ENCODE results near the gene GFPT2.

GFPT2 gene

DNA sequence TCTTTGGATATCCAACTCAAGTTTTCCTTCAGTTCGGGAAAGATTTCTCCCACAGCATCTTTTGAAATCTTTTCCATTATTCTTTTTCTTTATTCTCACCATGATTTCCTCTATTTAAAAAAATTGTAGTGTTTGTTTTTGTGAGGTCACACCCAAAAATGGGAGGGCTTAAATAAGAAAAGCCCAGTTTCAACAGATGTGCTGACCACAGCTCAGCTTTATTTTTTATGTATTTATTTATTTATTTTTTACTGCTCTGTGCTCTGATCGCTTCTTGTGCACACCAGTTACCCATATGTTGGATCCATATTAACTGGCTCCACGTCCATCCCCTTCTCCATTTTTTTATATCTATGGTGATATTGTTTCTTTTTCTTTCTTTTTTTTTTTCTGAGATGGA, 20.3 kb downstream of the GFPT2 start:
- no peak for DNase-seq (ENCODE audit: low spot score)

DNA sequence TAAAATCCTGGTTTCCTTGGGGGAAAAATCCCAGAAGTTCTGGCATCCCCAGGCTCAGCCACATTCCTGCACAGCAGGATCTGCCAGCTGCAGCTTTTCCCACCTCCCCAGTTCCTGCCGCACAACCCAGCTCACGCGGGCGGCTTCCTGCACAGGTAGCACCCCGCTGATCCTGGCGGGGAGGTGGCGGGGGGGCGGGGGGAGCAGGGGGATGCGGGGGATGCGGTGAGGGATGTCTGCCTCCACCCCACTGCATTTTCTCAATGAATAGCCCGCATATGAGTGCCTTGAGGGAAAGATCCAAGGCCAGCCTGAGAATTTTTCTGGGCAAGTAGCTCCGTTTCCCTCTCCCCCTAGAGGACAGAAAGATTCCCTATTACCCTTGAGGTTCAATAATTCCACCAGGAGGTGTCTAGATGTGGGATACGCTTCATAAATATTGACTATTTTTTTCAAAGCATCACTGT, 21.1 kb downstream of the GFPT2 start:
- DNase-seq (ENCODE audit: low spot score): no peak

DNA sequence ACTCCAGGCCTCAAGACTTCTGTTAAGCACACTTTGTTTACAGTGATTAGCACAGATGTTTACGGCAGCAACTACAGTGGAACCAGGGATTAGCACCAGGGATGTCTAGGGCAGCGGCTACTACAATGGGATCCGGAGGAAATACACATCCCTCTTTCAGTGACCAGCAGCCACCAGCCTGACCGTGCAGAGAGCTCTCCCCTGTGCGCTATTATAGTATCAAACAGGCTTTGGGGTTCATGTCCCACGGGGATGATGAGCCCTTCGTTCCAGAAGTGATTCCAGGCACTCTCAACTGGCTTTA, 21.5 kb downstream of the GFPT2 start:
- no peak for DNase-seq (ENCODE audit: low spot score)

DNA sequence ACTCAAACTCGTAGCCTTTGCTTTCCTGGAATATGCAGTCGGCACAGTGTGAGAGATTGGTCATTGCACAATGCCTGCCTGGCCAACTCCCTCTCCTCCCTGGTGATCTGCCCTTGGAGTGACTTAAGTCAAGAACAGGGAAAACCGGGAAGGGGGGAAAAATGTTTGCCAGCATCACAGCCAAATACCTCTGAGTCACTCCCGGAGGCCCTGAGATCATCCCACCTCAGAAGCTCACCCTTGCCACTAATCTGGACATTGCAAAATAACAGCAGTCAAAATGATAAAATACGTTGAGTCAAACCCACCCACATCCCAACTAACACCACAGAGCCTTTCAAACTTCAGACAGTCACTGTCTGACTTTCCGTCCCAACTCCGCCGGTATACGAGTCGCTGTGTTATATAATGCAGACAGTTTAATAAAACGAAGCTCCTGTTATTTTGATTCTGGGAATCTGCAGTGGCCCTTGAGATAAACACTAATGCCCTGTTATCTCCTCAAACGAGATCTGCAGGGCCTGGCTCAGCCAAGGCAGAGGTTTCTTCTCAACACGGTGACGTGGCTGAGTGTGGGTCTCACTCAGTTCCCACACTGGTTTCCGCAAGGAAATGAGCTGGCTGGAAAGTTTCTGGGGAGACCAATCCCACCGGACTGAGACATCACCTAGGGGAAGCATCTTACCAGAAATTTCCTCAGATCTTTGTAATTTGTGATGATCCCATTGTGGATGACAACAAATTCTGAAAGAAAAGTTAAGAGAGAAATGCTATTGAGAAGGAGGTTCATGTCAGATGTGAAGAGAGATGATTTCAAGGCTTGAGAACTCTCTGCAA, 22.1 kb downstream of the GFPT2 start:
- DNase-seq (ENCODE audit: low spot score): no peak

DNA sequence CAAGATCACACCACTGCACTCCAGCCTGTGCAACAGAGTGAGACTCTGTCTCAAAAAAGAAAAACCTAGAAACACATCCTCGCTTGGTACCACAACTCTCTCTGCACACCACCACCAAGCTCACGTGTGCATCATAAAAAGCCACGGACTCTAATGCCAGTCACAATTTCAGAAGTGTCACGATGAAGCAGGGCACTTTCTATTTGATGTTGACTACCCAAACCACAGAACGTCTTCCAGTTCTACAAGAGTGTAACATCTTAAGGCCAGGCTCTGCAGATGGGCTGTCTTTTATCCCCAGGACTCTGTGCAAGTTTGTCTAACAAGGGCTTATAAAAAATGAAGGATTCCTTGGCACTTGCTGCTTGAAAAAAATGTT, 22.9 kb downstream of the GFPT2 start:
- no peak for DNase-seq (ENCODE audit: low spot score)

DNA sequence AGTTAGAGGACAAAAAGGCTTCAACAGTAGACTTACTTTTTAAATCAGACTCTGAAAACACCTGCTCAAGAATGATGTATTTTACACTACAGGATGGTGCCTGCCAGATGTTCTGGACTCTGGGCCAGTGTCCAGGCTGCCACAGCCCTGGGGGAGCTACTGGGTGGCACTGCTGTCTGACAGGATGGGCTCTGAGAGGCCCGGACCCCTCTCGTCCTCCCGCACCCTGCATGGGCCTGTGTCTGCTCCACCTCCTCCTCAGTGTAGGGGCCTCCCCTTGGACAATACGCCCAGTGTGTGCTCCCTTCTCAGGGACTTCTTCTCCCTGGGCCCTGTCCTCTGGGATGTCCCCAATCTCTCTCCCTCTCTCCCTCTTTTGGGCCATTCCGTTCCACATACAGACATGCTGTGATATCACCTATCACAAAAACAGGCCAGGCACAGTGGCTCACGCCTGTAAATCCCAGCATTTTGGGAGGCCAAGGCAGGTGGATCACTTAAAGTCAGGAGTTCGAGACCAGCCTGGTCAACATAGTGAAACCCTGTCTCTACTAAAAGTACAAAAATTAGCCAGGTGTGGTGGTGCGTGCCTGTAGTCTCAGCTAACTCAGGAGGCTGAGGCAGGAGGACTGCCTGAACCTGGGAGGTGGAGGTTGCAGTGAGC, 23.4 kb downstream of the GFPT2 start:
- DNase-seq (ENCODE audit: low spot score): no peak

DNA sequence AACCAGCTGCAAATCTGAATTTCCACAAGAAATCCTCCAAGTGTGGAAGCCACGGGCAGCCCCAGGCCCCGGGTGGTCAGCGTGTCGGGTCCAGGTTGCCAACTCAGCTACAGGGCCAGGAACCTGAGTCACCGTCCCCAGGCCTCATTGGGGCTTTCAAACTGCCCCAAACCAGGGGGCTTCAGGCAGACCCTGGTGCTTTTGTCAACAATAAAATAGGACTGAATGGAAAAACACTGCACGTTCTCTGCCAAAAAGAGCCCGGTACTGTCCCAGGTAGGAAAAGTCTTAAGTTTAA, 24.0 kb downstream of the GFPT2 start:
- DNase-seq (ENCODE audit: low spot score): no peak

DNA sequence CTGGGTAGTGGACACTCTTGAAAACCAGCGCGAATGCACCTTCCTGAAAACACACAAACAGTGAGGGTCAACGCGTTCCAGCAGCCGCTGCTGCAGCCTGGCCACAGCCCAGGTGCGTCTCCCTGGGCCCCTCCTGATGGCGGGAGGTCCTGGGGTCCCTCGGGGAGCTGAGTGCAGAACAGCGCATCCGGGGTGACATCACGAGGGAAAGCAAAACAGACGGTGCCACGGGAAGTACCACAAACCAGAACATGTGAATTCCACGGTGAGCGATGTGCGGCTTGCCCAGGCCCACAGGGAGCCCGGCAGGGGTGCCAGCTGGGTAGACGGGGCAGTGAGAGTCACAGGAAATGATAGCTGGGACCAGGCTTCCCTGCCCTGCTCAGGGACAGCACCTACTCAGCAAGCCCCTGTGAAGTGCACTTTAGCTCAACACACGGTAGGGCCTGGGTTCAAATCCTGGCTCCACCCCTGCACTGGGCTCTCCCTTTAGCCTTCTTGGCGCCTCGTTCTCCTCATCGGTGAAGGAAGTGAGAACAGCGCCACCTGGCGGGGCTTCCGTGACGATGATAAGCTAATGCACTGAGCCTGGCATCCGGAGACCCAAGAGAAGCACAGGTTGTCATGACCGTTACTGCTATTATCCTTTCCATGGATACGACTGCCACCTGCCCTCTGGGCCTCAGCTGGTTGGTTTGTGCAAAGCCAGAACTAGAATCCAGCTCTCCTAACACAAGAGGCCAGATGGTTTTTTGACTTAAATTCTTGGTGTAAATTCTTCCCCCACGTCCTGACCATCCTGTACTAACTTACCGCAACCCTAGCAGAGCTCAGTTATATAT, 24.6 kb downstream of the GFPT2 start:
- peak; percentile 76 for DNase-seq (ENCODE audit: low spot score)

DNA sequence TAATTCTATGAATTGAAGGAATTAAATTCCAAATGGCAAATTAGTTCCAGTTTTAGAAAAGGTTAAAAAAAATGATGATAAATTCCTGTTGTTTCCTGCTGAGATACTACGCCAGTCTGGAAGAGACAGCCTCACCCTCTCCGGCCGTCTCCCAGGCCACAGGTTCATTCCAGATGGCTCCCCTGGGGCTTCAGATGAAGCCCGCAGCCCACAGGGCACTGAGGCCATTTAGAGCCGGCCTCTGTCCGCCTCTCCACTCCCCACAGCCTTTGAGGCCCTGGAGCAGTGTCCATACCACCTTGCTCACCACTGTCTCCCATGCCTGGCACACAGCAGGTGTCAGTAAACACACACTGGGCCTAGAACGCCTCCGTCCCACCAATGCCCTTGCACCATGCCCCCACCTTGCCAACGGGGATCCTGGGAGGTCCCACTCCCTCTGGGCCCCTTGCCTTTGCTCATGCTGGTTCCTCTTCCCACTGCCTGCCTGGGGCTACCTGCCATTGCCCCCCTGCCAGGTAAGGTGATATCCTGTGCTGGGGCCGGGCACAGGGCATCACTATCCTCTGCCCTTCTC, 26.1 kb downstream of the GFPT2 start:
- no peak for DNase-seq (ENCODE audit: low spot score)

DNA sequence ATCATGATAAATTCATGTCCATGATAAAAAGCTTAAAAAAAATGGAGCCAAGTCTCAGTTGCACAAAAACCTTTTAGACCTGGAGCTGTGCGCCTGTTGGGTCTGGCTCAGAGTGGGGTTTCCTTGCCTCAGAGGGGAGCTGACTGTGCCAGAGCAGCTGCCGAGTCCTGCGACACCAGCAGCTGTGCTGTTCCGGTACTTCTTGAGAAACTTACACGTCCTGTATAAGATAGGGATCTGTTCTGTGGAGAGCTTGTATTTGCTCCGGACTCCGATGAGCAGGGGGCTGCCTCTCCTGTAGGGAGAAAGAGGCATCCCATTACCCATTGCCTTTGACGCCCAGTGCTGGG, 28.6 kb downstream of the GFPT2 start:
- DNase-seq (ENCODE audit: low spot score): no peak

DNA sequence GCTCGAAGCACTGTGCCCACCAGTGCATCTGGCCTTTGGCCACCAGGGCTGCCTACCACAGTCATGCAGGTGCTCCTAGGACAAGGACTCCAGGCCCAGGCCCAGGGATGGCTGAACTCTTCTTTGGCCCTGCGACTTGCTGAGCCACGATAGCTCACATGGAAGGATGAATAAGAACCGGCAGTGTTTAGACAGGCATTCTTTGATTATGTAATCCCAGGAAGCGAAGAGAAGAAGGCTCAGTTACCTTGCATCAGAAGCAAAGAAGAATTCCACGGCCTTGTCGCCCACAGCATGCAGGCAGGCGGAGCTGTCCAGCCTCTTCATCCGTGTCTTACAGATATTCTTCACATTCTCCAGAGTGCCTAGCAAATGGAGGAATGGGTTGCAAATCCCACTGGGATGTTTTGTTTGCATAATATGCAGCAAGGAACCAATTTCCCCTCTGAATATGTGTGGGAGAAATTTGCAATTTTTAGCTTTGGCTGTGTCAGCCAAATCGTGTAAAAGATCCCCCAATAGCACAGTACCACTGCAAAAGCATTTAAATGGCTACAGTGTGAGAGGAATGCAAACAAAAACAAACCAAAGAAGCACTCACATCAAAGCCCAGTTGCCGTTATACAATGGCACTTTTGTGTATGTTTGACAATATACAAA, 29.1 kb downstream of the GFPT2 start:
- no peak for DNase-seq (ENCODE audit: low spot score)

DNA sequence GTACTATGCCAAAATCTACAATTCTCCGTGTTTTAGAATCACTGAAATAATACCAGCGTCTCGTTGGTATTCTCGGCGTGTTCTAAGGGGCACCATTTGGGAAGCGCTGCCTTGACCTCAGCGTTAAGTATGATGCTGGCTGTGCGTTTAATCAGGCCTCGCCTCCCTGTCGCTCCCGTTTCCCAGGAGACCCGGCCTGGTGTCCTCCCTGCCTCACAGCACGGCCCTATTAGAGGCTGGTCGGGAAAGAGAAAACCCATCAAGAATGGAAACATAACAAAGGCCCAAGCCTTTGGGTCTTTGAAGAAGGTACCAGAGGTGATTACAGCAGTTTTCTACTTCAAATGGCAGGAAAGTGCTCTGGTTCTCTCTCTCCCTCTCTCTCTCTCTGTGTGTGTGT, 30.0 kb downstream of the GFPT2 start:
- DNase-seq (ENCODE audit: low spot score): no peak

DNA sequence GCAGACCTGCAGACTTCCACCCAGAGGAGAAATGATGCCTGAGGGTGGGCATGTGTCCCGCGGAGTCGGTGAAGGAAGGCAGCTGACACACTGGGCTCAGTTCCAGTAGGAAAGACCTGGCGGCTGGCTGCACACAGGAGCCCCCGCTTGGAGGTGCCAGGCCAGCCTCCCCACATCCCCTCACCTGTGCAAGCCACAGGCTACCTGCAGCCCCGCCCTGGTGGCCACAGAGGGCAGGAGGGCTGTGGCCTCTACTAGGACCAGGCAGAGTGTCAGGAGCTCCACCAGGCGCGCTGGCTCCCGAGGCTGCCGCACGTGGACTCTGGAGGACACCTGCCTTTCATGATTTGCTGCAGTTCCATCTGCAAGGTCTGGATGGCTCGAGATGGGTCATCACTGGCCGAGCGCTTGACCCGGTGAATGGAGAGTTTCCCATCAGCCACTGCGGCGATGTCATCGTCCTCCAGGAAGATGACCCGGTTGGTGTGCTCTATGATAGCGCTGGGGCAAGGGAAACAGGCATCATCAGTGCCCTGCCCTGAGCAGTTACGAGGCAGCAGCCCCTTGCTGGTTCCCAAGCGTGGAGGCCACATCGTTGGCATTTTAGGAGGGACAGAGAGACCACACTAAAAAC, 34.6 kb downstream of the GFPT2 start:
- no peak for DNase-seq (ENCODE audit: low spot score)

DNA sequence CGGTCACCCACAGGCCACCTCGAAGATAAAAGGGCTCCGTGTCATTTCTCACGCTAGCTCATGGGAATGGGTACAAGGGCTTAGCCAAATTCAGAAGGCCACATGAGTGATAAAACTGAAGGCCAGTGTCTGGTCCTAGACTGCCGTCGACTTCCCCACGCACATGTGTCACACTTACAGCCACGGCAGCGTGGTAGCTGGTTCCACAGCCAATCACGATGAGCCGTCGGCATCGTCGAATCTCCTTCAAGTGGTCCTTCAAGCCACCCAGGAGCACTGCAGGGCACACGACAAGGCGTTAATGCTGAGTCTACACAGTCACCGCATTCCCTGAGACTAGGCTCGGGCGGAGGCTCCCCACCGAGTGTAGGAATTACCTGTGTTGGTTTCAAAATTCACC, 36.5 kb downstream of the GFPT2 start:
- DNase-seq (ENCODE audit: low spot score): no peak

DNA sequence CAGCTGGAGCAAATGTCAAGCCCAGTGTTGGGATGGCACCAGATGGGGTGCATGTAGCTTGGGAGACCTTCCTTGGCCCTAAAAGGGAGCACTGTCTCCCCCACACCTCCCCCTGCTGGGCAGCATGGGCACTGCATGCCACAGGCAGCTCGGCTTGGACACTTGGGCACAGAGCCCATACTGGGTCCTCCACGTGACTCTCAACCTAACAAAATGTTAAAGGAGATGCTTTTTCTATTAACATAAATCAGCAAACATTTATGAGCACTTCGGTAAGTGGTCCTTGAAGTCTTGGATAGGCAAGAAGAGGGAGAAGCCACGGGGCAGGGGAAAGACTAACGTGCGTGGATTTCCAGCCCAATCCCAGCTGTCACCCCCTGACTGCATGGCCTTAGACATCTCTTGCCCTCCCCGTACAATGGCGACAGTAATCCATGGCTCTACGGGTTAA, 37.3 kb downstream of the GFPT2 start:
- peak; percentile 70 for DNase-seq (ENCODE audit: low spot score)

DNA sequence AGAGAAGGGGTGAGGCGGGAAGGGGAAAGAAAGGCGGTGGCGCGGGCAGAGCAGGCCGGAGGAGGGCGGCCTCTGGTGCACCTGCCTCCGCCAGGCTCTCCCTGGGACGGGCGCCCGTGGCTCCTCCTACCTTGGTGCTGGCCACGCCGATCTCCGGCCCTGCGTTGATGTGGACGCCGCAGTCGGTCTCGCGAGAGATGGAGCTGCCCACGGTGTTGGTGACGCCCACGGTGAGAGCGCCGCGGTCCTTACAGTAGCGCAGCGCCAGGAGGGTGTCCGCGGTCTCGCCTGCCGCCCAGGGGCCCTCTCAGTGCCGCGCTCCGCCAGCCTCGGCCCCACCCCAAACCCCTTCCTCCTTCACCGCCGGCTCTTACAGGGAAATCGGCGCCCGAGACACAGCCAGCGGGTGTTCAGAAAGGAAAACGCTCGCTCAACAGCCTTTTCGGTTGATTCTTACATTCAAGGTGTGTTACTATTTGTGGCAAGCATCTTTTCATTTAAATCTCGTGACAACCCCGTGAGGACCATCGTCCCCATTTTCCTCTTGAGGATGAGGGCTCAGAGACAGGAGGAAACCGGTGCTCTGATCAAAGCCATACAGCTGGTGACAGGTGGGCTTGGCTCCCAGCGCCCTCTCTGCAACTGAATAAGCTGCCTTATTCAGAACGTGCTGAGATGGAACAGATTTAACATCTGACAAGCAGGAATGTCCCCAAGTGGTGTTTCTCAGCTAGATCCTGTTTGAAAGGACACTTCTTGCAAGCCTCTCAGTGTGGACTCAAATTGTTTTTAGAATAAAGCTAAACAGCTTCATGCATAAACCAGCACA, 39.2 kb downstream of the GFPT2 start:
- no peak for DNase-seq (ENCODE audit: low spot score)

DNA sequence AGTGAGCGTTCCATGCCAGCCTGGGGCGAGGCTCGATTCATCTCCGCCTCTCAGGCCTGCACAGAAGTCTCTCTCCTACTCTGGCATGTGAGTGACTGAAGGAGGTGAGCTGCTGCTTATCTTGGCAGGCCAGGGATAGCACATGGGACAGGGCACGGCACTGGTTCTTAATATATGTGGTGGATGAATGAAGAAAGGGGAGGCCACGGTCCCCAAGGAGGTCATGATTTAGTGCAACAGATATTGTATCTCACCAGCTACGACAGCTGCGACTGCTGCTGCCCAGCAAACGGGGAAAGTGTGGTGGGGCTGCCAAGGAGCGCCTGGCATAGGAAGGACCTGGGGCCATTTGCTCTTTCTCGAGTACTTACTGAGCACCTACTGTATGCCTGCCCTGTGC, 41.9 kb downstream of the GFPT2 start:
- DNase-seq (ENCODE audit: low spot score): no peak

DNA sequence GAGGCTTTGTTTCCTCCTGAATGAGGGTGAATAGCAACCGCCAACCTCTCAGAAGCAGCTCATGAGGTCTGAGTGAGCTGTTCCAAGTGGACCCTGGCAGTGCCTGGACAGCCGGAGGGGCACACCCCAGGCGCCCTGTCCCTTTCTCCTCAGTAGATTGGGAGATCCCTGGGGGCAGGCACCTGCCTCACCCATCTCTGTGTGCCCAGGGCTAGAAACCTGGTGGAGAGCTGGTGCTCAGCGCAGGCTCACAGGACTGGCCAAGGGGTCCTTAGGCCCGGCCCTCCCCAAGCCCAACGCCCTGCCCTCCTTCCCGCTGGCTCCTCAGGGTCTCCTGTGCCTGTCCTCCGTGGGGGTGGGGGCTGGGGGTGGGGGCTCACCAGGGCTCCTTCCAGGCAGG, 46.3 kb downstream of the GFPT2 start:
- no peak for DNase-seq (ENCODE audit: low spot score)

DNA sequence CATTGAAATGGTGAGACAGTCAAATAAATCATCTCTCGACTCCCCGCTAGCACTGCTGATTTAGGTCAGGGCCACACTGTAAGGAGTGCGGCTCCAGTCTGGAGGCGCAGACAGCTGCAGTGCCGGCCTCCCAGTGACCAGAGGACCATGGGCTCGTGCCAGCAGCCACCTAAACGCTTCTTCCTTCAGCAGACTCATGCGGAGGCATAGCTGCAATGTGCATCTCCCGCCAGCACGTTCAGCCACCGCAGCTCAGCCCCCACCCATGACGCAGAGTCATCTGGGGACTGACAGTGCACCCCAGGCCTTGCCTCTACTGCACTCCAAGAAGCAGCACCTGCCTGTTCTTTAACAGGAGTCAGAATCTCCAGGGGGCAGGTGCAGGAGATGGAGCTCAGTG, 47.7 kb downstream of the GFPT2 start:
- DNase-seq (ENCODE audit: low spot score): no peak

DNA sequence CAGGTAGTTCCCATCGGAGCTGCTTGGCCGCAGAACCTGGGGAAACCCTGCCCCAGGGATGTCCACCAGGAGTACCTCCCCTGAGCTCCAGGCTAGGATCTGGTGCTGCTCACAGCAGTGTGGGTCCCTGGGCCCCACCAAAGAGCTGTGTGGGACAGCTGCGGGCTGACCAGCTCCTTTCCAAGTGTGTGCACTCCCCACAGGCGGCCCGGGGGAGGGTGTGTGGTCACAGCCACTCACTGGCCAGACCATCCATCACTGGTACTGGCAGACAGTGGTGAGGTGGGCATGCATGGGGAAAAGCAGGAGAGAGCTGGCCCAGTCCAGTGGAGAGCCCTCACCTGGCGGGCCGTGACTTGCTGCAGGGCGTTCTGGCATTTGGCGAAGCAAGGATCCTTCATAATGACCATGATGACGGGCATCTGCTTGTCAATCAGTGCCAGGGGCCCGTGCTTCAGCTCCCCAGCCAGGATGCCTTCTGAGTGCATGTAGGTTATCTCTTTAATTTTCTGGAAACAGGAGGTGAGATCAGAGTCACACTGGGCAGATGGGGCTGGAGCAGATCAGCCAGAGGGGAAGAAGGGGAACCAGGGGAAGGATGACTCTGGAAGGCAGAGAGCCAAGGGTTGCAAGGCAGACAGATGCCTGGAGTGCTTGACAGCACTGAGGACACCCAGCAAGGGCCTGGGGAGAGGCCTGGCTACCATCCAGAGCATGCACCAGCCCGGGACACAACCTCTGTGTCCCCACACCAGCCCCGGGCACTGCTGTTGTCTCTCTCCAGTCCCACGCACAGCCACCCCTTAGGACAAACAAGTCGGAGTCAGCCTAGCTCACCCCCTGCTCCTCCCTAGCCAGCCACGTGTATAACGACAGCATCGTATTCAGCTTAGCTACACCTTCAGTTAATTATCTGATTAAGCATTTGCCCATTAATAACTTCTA, 48.4 kb downstream of the GFPT2 start:
- no peak for DNase-seq (ENCODE audit: low spot score)
